ENCODE results near the gene TMEM233. TPM values are rescaled to one million over a fixed set of nuclear protein-coding genes. Genes with fewer than 3 reads are reported as not detected.
"Not testable (repeated sequence)": the region's sequence is repeated elsewhere in the genome, so short reads cannot be mapped to it uniquely, and the experiment has no call there.

TMEM233 gene
- total RNA-seq, 2 donors from 2014 or later: not detected

GRCh38 chr12:119652665-119653064 lies 59.1 kb downstream of the TMEM233 start:
- Mint-ChIP-seq H3K27me3 (ENCODE audit: insufficient read depth) (peaks cover 5% of the 10 kb centered on the region), H3K9me3 (peaks cover 32% of the 10 kb centered on the region), H3K27ac (no peak overlapping the region)

GRCh38 chr12:119657001-119657400 lies 63.4 kb downstream of the TMEM233 start:
- not testable (repeated sequence) for H3K4me1 ChIP-seq (ENCODE audit: control insufficient read depth, insufficient read depth, low read length); H3K36me3 Mint-ChIP-seq (ENCODE audit: low read depth); H3K4me3 Mint-ChIP-seq; DNase-seq; H3K4me3 ChIP-seq (ENCODE audit: low read length); H3K36me3 ChIP-seq (ENCODE audit: control insufficient read depth, insufficient read depth, low read length); H3K4me1 Mint-ChIP-seq; H3K27ac ChIP-seq (ENCODE audit: low read depth, low read length); H3K9ac ChIP-seq (ENCODE audit: extremely low read depth, low read length, poor library complexity, severe bottlenecking); H3K27me3 Mint-ChIP-seq (ENCODE audit: insufficient read depth); H3K27ac Mint-ChIP-seq
- peaks cover 22% of the 10 kb centered on the region for H3K9me3 ChIP-seq (ENCODE audit: control insufficient read depth, low read length)
- H3K9me3 Mint-ChIP-seq: peaks cover 30% of the 10 kb centered on the region
- peaks cover 10% of the 10 kb centered on the region for H3K27me3 ChIP-seq (ENCODE audit: control insufficient read depth, insufficient read depth, low read length, poor library complexity, severe bottlenecking)
- 81 to 86% methylated on average over 2 of the region's 2 CpGs for WGBS, 2 experiments (ENCODE audit: insufficient coverage in 1 of 2, insufficient read length in 1 of 2)

More at GRCh38 chr12:119652665-119653064, 59.1 kb downstream of the TMEM233 start:
- TF ChIP-seq, protein P1, sequence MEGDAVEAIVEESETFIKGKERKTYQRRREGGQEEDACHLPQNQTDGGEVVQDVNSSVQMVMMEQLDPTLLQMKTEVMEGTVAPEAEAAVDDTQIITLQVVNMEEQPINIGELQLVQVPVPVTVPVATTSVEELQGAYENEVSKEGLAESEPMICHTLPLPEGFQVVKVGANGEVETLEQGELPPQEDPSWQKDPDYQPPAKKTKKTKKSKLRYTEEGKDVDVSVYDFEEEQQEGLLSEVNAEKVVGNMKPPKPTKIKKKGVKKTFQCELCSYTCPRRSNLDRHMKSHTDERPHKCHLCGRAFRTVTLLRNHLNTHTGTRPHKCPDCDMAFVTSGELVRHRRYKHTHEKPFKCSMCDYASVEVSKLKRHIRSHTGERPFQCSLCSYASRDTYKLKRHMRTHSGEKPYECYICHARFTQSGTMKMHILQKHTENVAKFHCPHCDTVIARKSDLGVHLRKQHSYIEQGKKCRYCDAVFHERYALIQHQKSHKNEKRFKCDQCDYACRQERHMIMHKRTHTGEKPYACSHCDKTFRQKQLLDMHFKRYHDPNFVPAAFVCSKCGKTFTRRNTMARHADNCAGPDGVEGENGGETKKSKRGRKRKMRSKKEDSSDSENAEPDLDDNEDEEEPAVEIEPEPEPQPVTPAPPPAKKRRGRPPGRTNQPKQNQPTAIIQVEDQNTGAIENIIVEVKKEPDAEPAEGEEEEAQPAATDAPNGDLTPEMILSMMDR (conservative IDR thresholded peaks at IDR 0.05): no peak
- no peak overlapping the region for H3K27ac ChIP-seq (ENCODE audit: low read depth, low read length)
- H3K36me3 ChIP-seq (ENCODE audit: control insufficient read depth, insufficient read depth, low read length): no peaks in the 10 kb centered on the region
- H3K4me1 ChIP-seq (ENCODE audit: control insufficient read depth, insufficient read depth, low read length): no peaks in the 10 kb centered on the region
- WGBS, 2 experiments (ENCODE audit: insufficient coverage in 1 of 2, insufficient read length in 1 of 2): 88 to 89% methylated on average over 3 of the region's 3 CpGs
- peaks cover 22% of the 10 kb centered on the region for H3K9me3 ChIP-seq (ENCODE audit: control insufficient read depth, low read length)
- no peaks in the 10 kb centered on the region for H3K27me3 ChIP-seq (ENCODE audit: control insufficient read depth, insufficient read depth, low read length, poor library complexity, severe bottlenecking)
- no peak overlapping the region for H3K4me3 Mint-ChIP-seq
- no peaks in the 10 kb centered on the region for H3K4me1 Mint-ChIP-seq
- DNase-seq: no peak
- no peak overlapping the region for H3K9ac ChIP-seq (ENCODE audit: extremely low read depth, low read length, poor library complexity, severe bottlenecking)
- no peak overlapping the region for H3K4me3 ChIP-seq (ENCODE audit: low read length)
- no peaks in the 10 kb centered on the region for H3K36me3 Mint-ChIP-seq (ENCODE audit: low read depth)

DNA sequence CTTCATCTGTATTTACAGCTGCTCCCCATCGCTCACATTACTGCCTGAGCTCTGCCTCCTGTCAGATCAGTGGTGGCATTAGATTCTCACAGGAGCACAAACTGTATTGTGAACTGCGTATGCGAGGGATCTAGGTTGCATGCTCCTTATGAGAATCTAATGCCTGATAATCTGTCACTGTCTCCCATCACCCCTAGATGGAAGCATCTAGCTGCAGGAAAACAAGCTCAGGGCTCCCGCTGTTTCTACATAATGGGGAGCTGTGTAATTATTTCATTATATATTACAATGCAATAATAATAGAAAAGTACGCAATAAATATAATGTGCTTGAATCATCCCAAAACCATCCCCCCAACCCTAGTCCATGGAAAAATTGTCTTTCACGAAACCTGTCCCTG lies 64.6 kb downstream of the TMEM233 start:
- Histone ChIP-seq H3K9me3 (ENCODE audit: control insufficient read depth, low read length) (peaks cover 13% of the 10 kb centered on the region), H3K27me3 (ENCODE audit: control insufficient read depth, insufficient read depth, low read length, poor library complexity, severe bottlenecking) (peaks cover 10% of the 10 kb centered on the region)
- H3K4me1 ChIP-seq (ENCODE audit: control insufficient read depth, insufficient read depth, low read length); H3K36me3 Mint-ChIP-seq (ENCODE audit: low read depth); H3K27ac Mint-ChIP-seq; H3K4me1 Mint-ChIP-seq; H3K4me3 ChIP-seq (ENCODE audit: low read length); H3K4me3 Mint-ChIP-seq; H3K27ac ChIP-seq (ENCODE audit: low read depth, low read length); H3K36me3 ChIP-seq (ENCODE audit: control insufficient read depth, insufficient read depth, low read length); DNase-seq; H3K9ac ChIP-seq (ENCODE audit: extremely low read depth, low read length, poor library complexity, severe bottlenecking): not testable (repeated sequence)
- 95 to 97% methylated on average over 4 of the region's 6 CpGs for WGBS, 2 experiments (ENCODE audit: insufficient coverage in 1 of 2, insufficient read length in 1 of 2)
- Mint-ChIP-seq H3K27me3 (ENCODE audit: insufficient read depth) (peaks cover 11% of the 10 kb centered on the region), H3K9me3 (peaks cover 21% of the 10 kb centered on the region)

GRCh38 chr12:119659289-119659897 lies 65.8 kb downstream of the TMEM233 start:
- peaks cover 11% of the 10 kb centered on the region for H3K27me3 Mint-ChIP-seq (ENCODE audit: insufficient read depth)
- Histone ChIP-seq H3K9me3 (ENCODE audit: control insufficient read depth, low read length) (peaks cover 4% of the 10 kb centered on the region), H3K36me3 (ENCODE audit: control insufficient read depth, insufficient read depth, low read length) (no peaks in the 10 kb centered on the region), H3K27me3 (ENCODE audit: control insufficient read depth, insufficient read depth, low read length, poor library complexity, severe bottlenecking) (peaks cover 10% of the 10 kb centered on the region), H3K4me1 (ENCODE audit: control insufficient read depth, insufficient read depth, low read length) (no peaks in the 10 kb centered on the region), H3K27ac (ENCODE audit: low read depth, low read length) (no peak overlapping the region), H3K4me3 (ENCODE audit: low read length) (no peak overlapping the region), H3K9ac (ENCODE audit: extremely low read depth, low read length, poor library complexity, severe bottlenecking) (no peak overlapping the region)
- peak; percentile 67 for DNase-seq
- H3K9me3 Mint-ChIP-seq: peaks cover 8% of the 10 kb centered on the region
- H3K27ac Mint-ChIP-seq: no peak overlapping the region
- WGBS, 2 experiments (ENCODE audit: insufficient coverage in 1 of 2, insufficient read length in 1 of 2): 40 to 70% methylated on average over 1 to 5 of the region's 6 CpGs
- H3K4me1 Mint-ChIP-seq: no peaks in the 10 kb centered on the region
- no peak overlapping the region for H3K4me3 Mint-ChIP-seq
- TF ChIP-seq, protein P1 (conservative IDR thresholded peaks at IDR 0.05): peak; percentile 94
- H3K36me3 Mint-ChIP-seq (ENCODE audit: low read depth): no peaks in the 10 kb centered on the region

Data from endodermal cell (in vitro differentiated cells).